ENCODE data around the gene RAB1B. TPM values are rescaled to one million over a fixed set of nuclear protein-coding genes. Genes with fewer than 3 reads are reported as not detected.

The RAB1B gene
- total RNA-seq, 4 donors from 2014 or later: 97.2 to 163 (median 132) TPM

GRCh38 chr11:66225066-66225465, 43.4 kb upstream of the RAB1B start:
- H3K27me3 ChIP-seq: no peaks in the 10 kb centered on the region
- intact Hi-C loops (cut with DNase I): no loop called here
- H3K27ac ChIP-seq (replicated peaks in 1 of 4): no peak overlapping the region
- no peak for TF ChIP-seq POLR2A (IDR thresholded peaks at IDR 0.05; ENCODE audit: low read depth)
- no peak for TF ChIP-seq POLR2AphosphoS5 (IDR thresholded peaks at IDR 0.05)
- TF ChIP-seq EP300 (IDR thresholded peaks at IDR 0.05): no peak
- TF ChIP-seq CTCF (IDR thresholded peaks at IDR 0.05): no peak
- 86% methylated on average over 1 of the region's 2 CpGs for WGBS
- no peaks in the 10 kb centered on the region for H3K9me3 ChIP-seq
- H3K36me3 ChIP-seq: peaks cover 0 to 58% (median 43%) of the 10 kb centered on the region in 4 donors
- H3K4me1 ChIP-seq: peaks cover 0 to 7% (median 6%) of the 10 kb centered on the region in 4 donors
- no peak overlapping the region for H3K4me3 ChIP-seq
- no peak for DNase-seq (ENCODE audit: extremely low spot score)

- no peak for DNase-seq (ENCODE audit: extremely low spot score)
Measured at GRCh38 chr11:66226101-66226500, 42.3 kb upstream of the RAB1B start.

GRCh38 chr11:66227700-66228099, 40.7 kb upstream of the RAB1B start:
- 94% methylated on average over 5 of the region's 5 CpGs for WGBS
- no peak for DNase-seq (ENCODE audit: extremely low spot score)
- intact Hi-C loops (cut with DNase I): no loop called here
- Histone ChIP-seq H3K27ac (replicated peaks in 1 of 4) (no peak overlapping the region), H3K4me3 (no peak overlapping the region), H3K4me1 (peaks cover 0 to 6% (median 4%) of the 10 kb centered on the region in 4 donors), H3K36me3 (peaks cover 22 to 64% (median 55%) of the 10 kb centered on the region in 4 donors), H3K27me3 (no peaks in the 10 kb centered on the region), H3K9me3 (no peaks in the 10 kb centered on the region)
- TF ChIP-seq EP300 (IDR thresholded peaks at IDR 0.05) (no peak), POLR2A (IDR thresholded peaks at IDR 0.05; ENCODE audit: low read depth) (no peak), CTCF (IDR thresholded peaks at IDR 0.05) (no peak), POLR2AphosphoS5 (IDR thresholded peaks at IDR 0.05) (no peak)

More at GRCh38 chr11:66226101-66226500, 42.3 kb upstream of the RAB1B start:
- H3K27me3 ChIP-seq: no peaks in the 10 kb centered on the region
- H3K27ac ChIP-seq (replicated peaks in 1 of 4): no peak overlapping the region
- peaks cover 10 to 58% (median 43%) of the 10 kb centered on the region in 4 donors for H3K36me3 ChIP-seq
- intact Hi-C loops (cut with DNase I): no loop called here
- no peaks in the 10 kb centered on the region for H3K9me3 ChIP-seq
- peaks cover 0 to 7% (median 6%) of the 10 kb centered on the region in 4 donors for H3K4me1 ChIP-seq
- no peak overlapping the region for H3K4me3 ChIP-seq
- TF ChIP-seq CTCF (IDR thresholded peaks at IDR 0.05) (no peak), EP300 (IDR thresholded peaks at IDR 0.05) (no peak), POLR2A (IDR thresholded peaks at IDR 0.05; ENCODE audit: low read depth) (no peak), POLR2AphosphoS5 (IDR thresholded peaks at IDR 0.05) (no peak)

- Histone ChIP-seq H3K9me3 (no peaks in the 10 kb centered on the region), H3K27me3 (no peaks in the 10 kb centered on the region), H3K36me3 (peaks cover 30 to 72% (median 63%) of the 10 kb centered on the region in 4 donors), H3K4me1 (no peaks in the 10 kb centered on the region), H3K27ac (replicated peaks in 1 of 4) (no peak overlapping the region), H3K4me3 (no peak overlapping the region)
- DNase-seq (ENCODE audit: extremely low spot score): no peak
- TF ChIP-seq POLR2AphosphoS5 (IDR thresholded peaks at IDR 0.05) (no peak), POLR2A (IDR thresholded peaks at IDR 0.05; ENCODE audit: low read depth) (no peak), CTCF (IDR thresholded peaks at IDR 0.05) (no peak), EP300 (IDR thresholded peaks at IDR 0.05) (no peak)
- WGBS: 87% methylated on average over 6 of the region's 6 CpGs
- intact Hi-C loops (cut with DNase I): no loop called here
Measured at GRCh38 chr11:66228521-66228920, 39.9 kb upstream of the RAB1B start.

GRCh38 chr11:66230156-66230555, 38.3 kb upstream of the RAB1B start:
- H3K9me3 ChIP-seq: no peaks in the 10 kb centered on the region
- H3K36me3 ChIP-seq: peaks cover 40 to 78% (median 70%) of the 10 kb centered on the region in 4 donors
- H3K4me1 ChIP-seq: no peaks in the 10 kb centered on the region
- no peak overlapping the region for H3K4me3 ChIP-seq
- H3K27me3 ChIP-seq: no peaks in the 10 kb centered on the region
- TF ChIP-seq EP300 (IDR thresholded peaks at IDR 0.05) (no peak), CTCF (IDR thresholded peaks at IDR 0.05) (no peak), POLR2A (IDR thresholded peaks at IDR 0.05; ENCODE audit: low read depth) (no peak), POLR2AphosphoS5 (IDR thresholded peaks at IDR 0.05) (no peak)
- DNase-seq (ENCODE audit: extremely low spot score): no peak
- intact Hi-C loops (cut with DNase I): no loop called here
- WGBS: 86% methylated on average over 6 of the region's 6 CpGs
- no peak overlapping the region for H3K27ac ChIP-seq (replicated peaks in 1 of 4)
